H1 (cell line): ENCODE results near the gene GUCY1A2. TPM values are rescaled to one million over a fixed set of nuclear protein-coding genes. Genes with fewer than 3 reads are reported as not detected.

Experiments
- CTCF ChIA-PET: fragments of 300-600 bp; sonication (Branson Sonifier 250); formaldehyde crosslinking; loops from one replicate; lab custom pipeline; 2021; ENCODE audit not compliant: partially characterized antibody; lab: Charles Lee
- POLR2A ChIA-PET: fragments of 300-600 bp; sonication (Branson Sonifier 250); formaldehyde crosslinking; loops from one replicate; lab custom pipeline; 2021; ENCODE audit warnings: inconsistent platforms; ENCODE audit not compliant: partially characterized antibody; lab: Charles Lee
- DNase-seq, 2 experiments: peaks; one replicate each; pipeline versions ENCODE4 v3.0.0 to v3.0.0-alpha.2; 2010 to 2022; ENCODE audit warnings: low spot score in 2 of 2, low read depth in 1 of 2, mixed read lengths in 1 of 2
- FAIRE-seq: peaks from 2 replicates; lab custom pipeline; 2011; peaks lifted over from hg19 to GRCh38; lab: Jason Lieb, UNC
- H2AFZ ChIP-seq: 2 replicates; pipeline ENCODE4 v1.8.1; 2012; ENCODE audit warnings: low read length, inconsistent platforms
- H2AK5ac ChIP-seq: 2 replicates; pipeline ENCODE4 v1.6.1; 2013; ENCODE audit warnings: low read depth, low read length
- H2BK120ac ChIP-seq: replicated peaks from 2 replicates; pipeline ENCODE3; 2013; ENCODE audit warnings: low read depth, low read length, inconsistent platforms
- H2BK12ac ChIP-seq: 2 replicates; pipeline ENCODE4 v1.6.1; 2013; ENCODE audit warnings: low read depth, low read length
- H2BK15ac ChIP-seq: 2 replicates; pipeline ENCODE4 v1.6.1; 2013; ENCODE audit warnings: low read length
- H2BK20ac ChIP-seq: 2 replicates; pipeline ENCODE4 v1.6.1; 2013; ENCODE audit warnings: low read length
- H2BK5ac ChIP-seq: 2 replicates; pipeline ENCODE4 v1.6.1; 2013; ENCODE audit warnings: low read depth, low read length
- H3K14ac ChIP-seq: 2 replicates; pipeline ENCODE4 v1.6.1; 2013; ENCODE audit warnings: inconsistent platforms; ENCODE audit not compliant: insufficient read length
- H3K18ac ChIP-seq: 2 replicates; pipeline ENCODE4 v1.6.1; 2013; ENCODE audit warnings: low read length; ENCODE audit errors: extremely low read depth
- H3K23ac ChIP-seq: 2 replicates; pipeline ENCODE4 v1.6.1; 2013; ENCODE audit warnings: inconsistent platforms; ENCODE audit not compliant: insufficient read length
- H3K23me2 ChIP-seq: 2 replicates; pipeline ENCODE4 v1.6.1; 2013; ENCODE audit warnings: low read depth, low read length
- H3K27ac ChIP-seq: 2 replicates; pipeline ENCODE4 v1.6.1; 2011; ENCODE audit warnings: low read depth, low read length, inconsistent platforms
- H3K27me3 ChIP-seq, 4 experiments: replicated peaks in 1 of 4; 1 replicate in 1 of 4; 2 replicates in 3 of 4; pipeline versions ENCODE4 v1.6.1 to v1.8.1; 2011 to 2013; ENCODE audit warnings: low read length in 3 of 4, mild to moderate bottlenecking in 3 of 4, inconsistent platforms in 2 of 4, mixed read lengths in 2 of 4, moderate library complexity in 1 of 4; ENCODE audit not compliant: control insufficient read depth in 3 of 4, insufficient read depth in 3 of 4; ENCODE audit errors: extremely low read depth in 1 of 4
- H3K36me3 ChIP-seq, 4 experiments: 2 replicates each; pipeline versions ENCODE4 v1.6.1 to v1.8.1; 2011 to 2013; ENCODE audit warnings: mild to moderate bottlenecking in 4 of 4, low read length in 3 of 4, moderate library complexity in 2 of 4, control low read depth in 1 of 4, inconsistent platforms in 1 of 4; ENCODE audit not compliant: insufficient read depth in 4 of 4, control insufficient read depth in 2 of 4
- H3K4ac ChIP-seq: replicated peaks from 2 replicates; pipeline ENCODE3; 2013; ENCODE audit warnings: low read length, low read depth, mixed read lengths, inconsistent platforms; ENCODE audit not compliant: insufficient read length
- H3K4me1 ChIP-seq, 4 experiments: replicated peaks in 1 of 4; 1 replicate in 1 of 4; 2 replicates in 3 of 4; pipeline versions ENCODE4 v1.6.1 to v1.8.1; 2011 to 2013; ENCODE audit warnings: low read length in 3 of 4, inconsistent platforms in 2 of 4, mixed read lengths in 1 of 4; ENCODE audit not compliant: insufficient read depth in 4 of 4, control insufficient read depth in 3 of 4
- H3K4me2 ChIP-seq, 2 experiments: 2 replicates each; pipeline versions ENCODE4 v1.6.1 to v1.8.1; 2011 to 2013; ENCODE audit warnings: low read depth in 2 of 2, low read length in 2 of 2, control low read depth in 1 of 2, inconsistent platforms in 1 of 2, mild to moderate bottlenecking in 1 of 2; ENCODE audit not compliant: insufficient read depth in 1 of 2
- H3K4me3 ChIP-seq, 4 experiments: fragments of 200-600, 300-600 bp in 1 of 4; sonication (generic), shearing (Covaris generic), sonication (Bioruptor Twin) in 1 of 4; 2 replicates each; pipeline versions ENCODE4 v1.5.1 to v1.8.1; 2011 to 2016; ENCODE audit warnings: low read length in 4 of 4, low read depth in 3 of 4, control low read depth in 2 of 4, inconsistent platforms in 2 of 4, mild to moderate bottlenecking in 2 of 4, mixed read lengths in 1 of 4, moderate library complexity in 1 of 4; ENCODE audit not compliant: insufficient read depth in 2 of 4; ENCODE audit errors: extremely low read depth in 1 of 4
- H3K56ac ChIP-seq: replicated peaks from 2 replicates; pipeline ENCODE3; 2013; ENCODE audit warnings: low read depth, mild to moderate bottlenecking, mixed read lengths, low read length, inconsistent platforms; ENCODE audit not compliant: insufficient read length
- H3K79me1 ChIP-seq: 2 replicates; pipeline ENCODE4 v1.6.1; 2013; ENCODE audit warnings: low read depth, low read length, control low read depth
- H3K79me2 ChIP-seq, 2 experiments: 2 replicates each; pipeline versions ENCODE4 v1.6.1 to v1.8.1; 2012 to 2013; ENCODE audit warnings: low read length in 2 of 2, mild to moderate bottlenecking in 2 of 2, inconsistent platforms in 1 of 2; ENCODE audit not compliant: insufficient read depth in 2 of 2, control insufficient read depth in 1 of 2
- H3K9ac ChIP-seq, 4 experiments: replicated peaks in 1 of 4; 1 replicate in 1 of 4; 2 replicates in 3 of 4; pipeline versions ENCODE4 v1.6.1 to v1.8.1; 2011 to 2013; ENCODE audit warnings: low read depth in 3 of 4, low read length in 3 of 4, control low read depth in 2 of 4, mild to moderate bottlenecking in 2 of 4, moderate library complexity in 2 of 4, inconsistent platforms in 1 of 4; ENCODE audit errors: extremely low read depth in 1 of 4
- H3K9me3 ChIP-seq, 2 experiments: 2 replicates each; pipeline versions ENCODE4 v1.6.1 to v1.8.1; 2012 to 2013; ENCODE audit warnings: mild to moderate bottlenecking in 2 of 2, moderate library complexity in 2 of 2, control low read depth in 1 of 2, inconsistent platforms in 1 of 2, low read depth in 1 of 2, low read length in 1 of 2, mixed read lengths in 1 of 2; ENCODE audit not compliant: insufficient read depth in 2 of 2
- H4K20me1 ChIP-seq, 2 experiments: replicated peaks in 1 of 2; 2 replicates each; pipeline versions ENCODE3 to v1.8.1; 2011 to 2013; ENCODE audit warnings: inconsistent platforms in 2 of 2, low read length in 2 of 2, mild to moderate bottlenecking in 1 of 2; ENCODE audit not compliant: insufficient read depth in 2 of 2, control insufficient read depth in 1 of 2
- H4K5ac ChIP-seq: 2 replicates; pipeline ENCODE4 v1.6.1; 2013; ENCODE audit warnings: low read length, low read depth, mixed read lengths, inconsistent platforms; ENCODE audit not compliant: insufficient read length
- H4K8ac ChIP-seq: 2 replicates; pipeline ENCODE4 v1.8.0; 2013; ENCODE audit warnings: mild to moderate bottlenecking, moderate library complexity, low read length, inconsistent platforms; ENCODE audit not compliant: insufficient read depth; ENCODE audit errors: extremely low read depth
- H4K91ac ChIP-seq: replicated peaks from 2 replicates; pipeline ENCODE3; 2013; ENCODE audit warnings: low read length, mixed read lengths, inconsistent platforms; ENCODE audit not compliant: insufficient read length
- ASH2L ChIP-seq: fragments of 200-600, 300-600 bp; sonication (generic); IDR thresholded peaks from one replicate; pipeline ENCODE4 v1.7.1; 2017; ENCODE audit warnings: low read length
- CBX5 ChIP-seq: fragments of 300-800, 300-1000 bp; sonication (generic); IDR thresholded peaks from 2 replicates; pipeline ENCODE4 v1.7.1; 2016; ENCODE audit warnings: antibody characterized with exemption, low read length, low read depth
- CBX8 ChIP-seq: fragments of 300-800, 300-1000 bp; sonication (generic); IDR thresholded peaks from 2 replicates; pipeline ENCODE4 v1.7.1; 2016; ENCODE audit warnings: low read depth, low read length, borderline replicate concordance
- CEBPB ChIP-seq: IDR thresholded peaks from 2 replicates; pipeline ENCODE4 v1.6.1; 2012; ENCODE audit warnings: low read depth, low read length
- GABPA ChIP-seq: IDR thresholded peaks from 2 replicates; pipeline ENCODE4 v1.6.1; 2011; ENCODE audit warnings: mild to moderate bottlenecking, low read length, moderate library complexity, borderline replicate concordance; ENCODE audit not compliant: insufficient read depth
- KDM1A ChIP-seq: fragments of 200-600, 300-600 bp; sonication (generic); IDR thresholded peaks from 2 replicates; pipeline ENCODE4 v1.7.1; 2016; ENCODE audit warnings: mild to moderate bottlenecking, low read length, borderline replicate concordance
- KDM4A ChIP-seq: IDR thresholded peaks from one replicate; pipeline ENCODE4 v1.7.1; 2012; ENCODE audit warnings: low read depth, mild to moderate bottlenecking, moderate library complexity, low read length, inconsistent platforms; ENCODE audit not compliant: severe bottlenecking
- PHF8 ChIP-seq: fragments of 200-600 bp; sonication (generic); conservative IDR thresholded peaks from 2 replicates; pipeline ENCODE4 v1.7.1; 2012; ENCODE audit warnings: low read depth, mild to moderate bottlenecking, inconsistent platforms, low read length, moderate library complexity
- SP4 ChIP-seq: IDR thresholded peaks from 2 replicates; pipeline ENCODE4 v1.6.1; 2012; ENCODE audit warnings: low read length, inconsistent platforms
- TCF12 ChIP-seq: IDR thresholded peaks from 2 replicates; pipeline ENCODE4 v1.6.1; 2011; ENCODE audit warnings: low read depth, mild to moderate bottlenecking, low read length
- TEAD4 ChIP-seq: IDR thresholded peaks from 2 replicates; pipeline ENCODE4 v1.6.1; 2012; ENCODE audit warnings: low read depth, low read length, inconsistent platforms, mixed read lengths
- WGBS, 2 experiments: shearing (Covaris generic) in 1 of 2; methylation state at CpG; one replicate each; pipeline versions ENCODE4 v1.1.6 to v1.1.7; 2013 to 2015; ENCODE audit warnings: low lambda C conversion rate in 2 of 2, mixed read lengths in 2 of 2, inconsistent platforms in 1 of 2, low coverage in 1 of 2, missing lambda C conversion rate in 1 of 2; ENCODE audit not compliant: insufficient replicate concordance in 2 of 2, insufficient coverage in 1 of 2, insufficient read length in 1 of 2; ENCODE audit errors: extremely low coverage in 1 of 2, missing lambda C conversion rate in 1 of 2; 5-methylcytosine and 5-hydroxymethylcytosine counted together
- polyA plus RNA-seq, 7 experiments: library from polyadenylated mRNA; depleted of rRNA in 3 of 7; stranded (reverse) in 5 of 7; unstranded in 2 of 7; fragments of >200 nt in 5 of 7; fragments of 200-250 nt in 2 of 7; gene quantifications; 1 replicate in 5 of 7; 2 replicates in 1 of 7; 4 replicates in 1 of 7; pipeline versions ENCODE4 v1.2.1 to v1.2.3, GENCODE V29; 2011 to 2013; ENCODE audit warnings: missing spikeins in 2 of 7, mixed read lengths in 2 of 7
- total RNA-seq: library from RNA; stranded (reverse); fragmentation: NEBNext Ultra II Directional; extraction: Animal tissue kit (Norgen Biotek cat#: 25700); gene quantifications from 2 replicates; pipeline ENCODE4 v1.2.1, GENCODE V29; 2021
- TF ChIP-seq, protein P1 (sequence below): IDR thresholded peaks from 2 replicates; pipeline ENCODE4 v1.6.1; 2012; ENCODE audit warnings: inconsistent platforms
- TF ChIP-seq, protein P2 (sequence below): IDR thresholded peaks from 2 replicates; pipeline ENCODE4 v1.6.1; 2012; ENCODE audit warnings: low read length, inconsistent platforms

Gene GUCY1A2
- total and polyA plus RNA-seq, 2 of the 8 experiments (the other 6 are each of a cell fraction or from before 2014, with no cell fraction given) = 0.11 to 1.9 TPM

DNA sequence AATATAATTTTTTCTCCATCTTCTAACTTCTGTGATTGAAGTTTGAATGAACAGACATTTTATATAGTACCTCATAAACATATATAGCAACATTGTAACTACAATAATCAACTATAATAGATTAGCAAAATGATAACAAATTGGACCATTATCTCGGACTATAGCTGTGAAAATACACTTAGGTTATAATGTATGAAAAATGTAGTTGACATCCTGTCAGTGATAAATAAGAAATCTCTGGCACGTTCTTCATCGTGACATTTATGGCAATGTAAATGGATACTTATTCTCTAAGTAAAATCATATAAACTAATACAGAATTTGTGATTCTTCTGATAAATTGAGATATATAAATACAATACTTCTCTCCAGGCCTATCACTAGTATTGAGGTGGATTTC lies 333.3 kb downstream of the GUCY1A2 start:
- Histone ChIP-seq H3K23ac (no peak overlapping the region), H3K23me2 (no peaks in the 10 kb centered on the region), H3K79me2 (no peaks in the 10 kb centered on the region), H3K18ac (no peak overlapping the region), H2BK12ac (no peak overlapping the region), H2AK5ac (no peak overlapping the region), H3K4me3 (no peak overlapping the region), H4K20me1 (no peaks in the 10 kb centered on the region), H3K4ac (no peak overlapping the region), H4K5ac (no peak overlapping the region), H4K8ac (no peak overlapping the region), H3K36me3 (no peaks in the 10 kb centered on the region), H4K91ac (no peak overlapping the region), H3K9ac (no peak overlapping the region), H2BK20ac (no peak overlapping the region), H3K9me3 (no peaks in the 10 kb centered on the region), H3K4me2 (no peak overlapping the region), H2BK15ac (no peak overlapping the region), H2AFZ (no peak overlapping the region), H3K14ac (no peak overlapping the region), H2BK5ac (no peak overlapping the region), H3K27ac (no peak overlapping the region), H3K27me3 (no peaks in the 10 kb centered on the region), H3K4me1 (no peaks in the 10 kb centered on the region; a peak in 1 of 7 replicates), H2BK120ac (no peak overlapping the region), H3K79me1 (no peaks in the 10 kb centered on the region), H3K56ac (no peak overlapping the region)
- POLR2A ChIA-PET = no interaction called here
- FAIRE-seq (no peak), DNase-seq (no peak)
- TF ChIP-seq, protein P1, sequence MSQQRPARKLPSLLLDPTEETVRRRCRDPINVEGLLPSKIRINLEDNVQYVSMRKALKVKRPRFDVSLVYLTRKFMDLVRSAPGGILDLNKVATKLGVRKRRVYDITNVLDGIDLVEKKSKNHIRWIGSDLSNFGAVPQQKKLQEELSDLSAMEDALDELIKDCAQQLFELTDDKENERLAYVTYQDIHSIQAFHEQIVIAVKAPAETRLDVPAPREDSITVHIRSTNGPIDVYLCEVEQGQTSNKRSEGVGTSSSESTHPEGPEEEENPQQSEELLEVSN = no peak
- no peak for TF ChIP-seq TCF12
- TF ChIP-seq CEBPB = no peak
- no peak for TF ChIP-seq SP4
- TF ChIP-seq KDM4A = no peak
- TF ChIP-seq TEAD4 = no peak
- TF ChIP-seq, protein P2, sequence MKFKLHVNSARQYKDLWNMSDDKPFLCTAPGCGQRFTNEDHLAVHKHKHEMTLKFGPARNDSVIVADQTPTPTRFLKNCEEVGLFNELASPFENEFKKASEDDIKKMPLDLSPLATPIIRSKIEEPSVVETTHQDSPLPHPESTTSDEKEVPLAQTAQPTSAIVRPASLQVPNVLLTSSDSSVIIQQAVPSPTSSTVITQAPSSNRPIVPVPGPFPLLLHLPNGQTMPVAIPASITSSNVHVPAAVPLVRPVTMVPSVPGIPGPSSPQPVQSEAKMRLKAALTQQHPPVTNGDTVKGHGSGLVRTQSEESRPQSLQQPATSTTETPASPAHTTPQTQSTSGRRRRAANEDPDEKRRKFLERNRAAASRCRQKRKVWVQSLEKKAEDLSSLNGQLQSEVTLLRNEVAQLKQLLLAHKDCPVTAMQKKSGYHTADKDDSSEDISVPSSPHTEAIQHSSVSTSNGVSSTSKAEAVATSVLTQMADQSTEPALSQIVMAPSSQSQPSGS = no peak
- TF ChIP-seq CBX8 = no peak
- no peak for TF ChIP-seq ASH2L
- TF ChIP-seq KDM1A = no peak
- TF ChIP-seq GABPA = no peak
- TF ChIP-seq PHF8 = no peak
- TF ChIP-seq CBX5 = no peak
- CTCF ChIA-PET = no interaction called here
- 88% methylated on average over 3 of the region's 3 CpGs; no CpG with 5 or more reads in 1 of the 2 experiments for WGBS, 2 experiments
